K562 (cell line): Measurements from ENCODE around the gene TTC27. TPM values are rescaled to one million over a fixed set of nuclear protein-coding genes. Genes with fewer than 3 reads are reported as not detected.

Source experiments
- BACH1 ChIP-seq: fragments of 200-800 bp; sonication (Bioruptor generic); IDR thresholded peaks from 2 replicates; pipeline ENCODE4 v1.6.1; 2016; ENCODE audit warnings: missing genetic modification characterization, missing compliant biosample characterization
- BMI1 ChIP-seq: fragments of 150-350 bp; IDR thresholded peaks from 2 replicates; pipeline ENCODE4 v1.6.1; 2014; ENCODE audit warnings: low read length
- CREB5 ChIP-seq: fragments of 250-450 bp; sonication (Bioruptor Pico); IDR thresholded peaks from 2 replicates; pipeline ENCODE4 v1.5.0; 2020; ENCODE audit warnings: mild to moderate bottlenecking
- DDX20 ChIP-seq: fragments of 450-650 bp; IDR thresholded peaks from 2 replicates; pipeline ENCODE4 v1.6.1; 2016; ENCODE audit warnings: missing genetic modification characterization, low read depth, mild to moderate bottlenecking, missing compliant biosample characterization, moderate library complexity
- E2F6 ChIP-seq, 2 experiments: IDR thresholded peaks; 2 replicates each; pipeline ENCODE4 v1.6.1; 2011; ENCODE audit warnings: borderline replicate concordance in 1 of 2, control low read depth in 1 of 2, low read depth in 1 of 2, low read length in 1 of 2, mild to moderate bottlenecking in 1 of 2, mixed read lengths in 1 of 2, moderate library complexity in 1 of 2; ENCODE audit not compliant: insufficient read depth in 1 of 2, insufficient read length in 1 of 2, poor library complexity in 1 of 2, severe bottlenecking in 1 of 2; ENCODE audit errors: extremely low read depth in 1 of 2
- HDAC1 ChIP-seq, 2 experiments: fragments of 450-650 bp; IDR thresholded peaks; 2 replicates each; pipeline ENCODE4 v1.6.1; 2016 to 2017; ENCODE audit warnings: inconsistent platforms in 1 of 2, mild to moderate bottlenecking in 1 of 2, moderate library complexity in 1 of 2
- KHSRP ChIP-seq: fragments of 450-650 bp; IDR thresholded peaks from 2 replicates; pipeline ENCODE4 v1.6.1; 2017
- MAZ ChIP-seq, 2 experiments: fragments of 450-650 bp in 1 of 2; sonication (generic) in 1 of 2; formaldehyde crosslinking; IDR thresholded peaks in 1 of 2; conservative IDR thresholded peaks in 1 of 2; 2 replicates each; pipeline versions ENCODE4 v1.4.0 to v1.5.0; 2020; ENCODE audit warnings: mild to moderate bottlenecking in 1 of 2, missing genetic modification reagents in 1 of 2
- MBD1 ChIP-seq: fragments of 250-450 bp; sonication (Bioruptor Pico); IDR thresholded peaks from 2 replicates; pipeline ENCODE4 v1.8.0; 2022; ENCODE audit warnings: inconsistent platforms
- MBD2 ChIP-seq: sonication (generic); IDR thresholded peaks from 2 replicates; pipeline ENCODE4 v1.6.1; 2016; ENCODE audit warnings: low read depth, borderline replicate concordance
- NCOR1 ChIP-seq: fragments of 450-650 bp; IDR thresholded peaks from 2 replicates; pipeline ENCODE4 v1.6.1; 2016; ENCODE audit warnings: mild to moderate bottlenecking, moderate library complexity
- NFIC ChIP-seq: fragments of 450-650 bp; IDR thresholded peaks from 2 replicates; pipeline ENCODE4 v1.6.1; 2017; ENCODE audit warnings: mild to moderate bottlenecking, inconsistent platforms
- POLR2H ChIP-seq: IDR thresholded peaks from 2 replicates; pipeline ENCODE4 v1.6.1; 2016; ENCODE audit warnings: missing genetic modification characterization, low read depth, mild to moderate bottlenecking, control low read depth, missing compliant biosample characterization, moderate library complexity
- RB1 ChIP-seq: fragments of 450-650 bp; IDR thresholded peaks from 2 replicates; pipeline ENCODE4 v1.6.1; 2017; ENCODE audit warnings: low read depth, mild to moderate bottlenecking
- SMAD4 ChIP-seq: fragments of 250-450 bp; sonication (Bioruptor Pico); conservative IDR thresholded peaks from 2 replicates; pipeline ENCODE4 v1.8.0; 2021; ENCODE audit warnings: inconsistent platforms, mild to moderate bottlenecking, moderate library complexity
- SNRNP70 ChIP-seq: fragments of 200-400 bp; formaldehyde crosslinking; optimal IDR thresholded peaks from 2 replicates; pipeline ENCODE3; 2017; ENCODE audit warnings: low read depth, low read length
- SRSF1 ChIP-seq: fragments of 200-400 bp; formaldehyde crosslinking; IDR thresholded peaks from 2 replicates; pipeline ENCODE4 v1.6.1; 2017; ENCODE audit warnings: mild to moderate bottlenecking, low read depth, low read length, moderate library complexity
- SRSF3 ChIP-seq: fragments of 200-400 bp; formaldehyde crosslinking; IDR thresholded peaks from 2 replicates; pipeline ENCODE4 v1.6.1; 2016; ENCODE audit warnings: mild to moderate bottlenecking, low read length, moderate library complexity; ENCODE audit not compliant: insufficient read depth
- ZBTB1 ChIP-seq: sonication (generic); formaldehyde crosslinking; IDR thresholded peaks from 2 replicates; pipeline ENCODE4 v1.8.1; 2023; ENCODE audit warnings: missing genetic modification reagents, low read depth, mild to moderate bottlenecking, borderline replicate concordance
- ZNF785 ChIP-seq: fragments of 250-450 bp; sonication (Bioruptor Pico); IDR thresholded peaks from 2 replicates; pipeline ENCODE4 v1.4.0; 2020; ENCODE audit warnings: mild to moderate bottlenecking
- ZNF79 ChIP-seq: fragments of 250-450 bp; sonication (Bioruptor Pico); IDR thresholded peaks from 2 replicates; pipeline ENCODE4 v1.4.0; 2020; ENCODE audit warnings: low read depth, mild to moderate bottlenecking, moderate library complexity
- polyA plus RNA-seq, 8 experiments: library from polyadenylated mRNA; depleted of rRNA in 4 of 8; stranded (reverse) in 5 of 8; unstranded in 3 of 8; fragments of >200 nt; fragmentation: Nextera tagmentation in 2 of 8; fragmentation: Illumina TruSeq in 1 of 8; extraction: Ambion mirVana in 2 of 8; extraction: Trizol in 1 of 8; gene quantifications; 2 replicates each; pipeline versions ENCODE4 v1.2.1 to v1.2.3, GENCODE V29; 2011 to 2014; ENCODE audit warnings: inconsistent platforms in 1 of 8, missing spikeins in 1 of 8
- total RNA-seq, 7 experiments: library from RNA; depleted of rRNA in 6 of 7; stranded (reverse); fragments of >200 nt in 6 of 7; fragmentation: Illumina TruSeq in 2 of 7; extraction: Trizol in 2 of 7; gene quantifications; 2 replicates each; pipeline versions ENCODE4 v1.2.1 to v1.2.3, GENCODE V29; 2011 to 2021; ENCODE audit warnings: low replicate concordance in 1 of 7
- TF ChIP-seq, protein P1 (sequence below): fragments of 250-450 bp; sonication (Bioruptor Pico); IDR thresholded peaks from 2 replicates; pipeline ENCODE4 v1.4.0; 2020; ENCODE audit warnings: borderline replicate concordance

TTC27 gene
- total and polyA plus RNA-seq, 9 of the 15 experiments (the other 6 are each of a cell fraction or from before 2014, with no cell fraction given), result 44.3 to 93.4 (median 57.3) TPM

DNA sequence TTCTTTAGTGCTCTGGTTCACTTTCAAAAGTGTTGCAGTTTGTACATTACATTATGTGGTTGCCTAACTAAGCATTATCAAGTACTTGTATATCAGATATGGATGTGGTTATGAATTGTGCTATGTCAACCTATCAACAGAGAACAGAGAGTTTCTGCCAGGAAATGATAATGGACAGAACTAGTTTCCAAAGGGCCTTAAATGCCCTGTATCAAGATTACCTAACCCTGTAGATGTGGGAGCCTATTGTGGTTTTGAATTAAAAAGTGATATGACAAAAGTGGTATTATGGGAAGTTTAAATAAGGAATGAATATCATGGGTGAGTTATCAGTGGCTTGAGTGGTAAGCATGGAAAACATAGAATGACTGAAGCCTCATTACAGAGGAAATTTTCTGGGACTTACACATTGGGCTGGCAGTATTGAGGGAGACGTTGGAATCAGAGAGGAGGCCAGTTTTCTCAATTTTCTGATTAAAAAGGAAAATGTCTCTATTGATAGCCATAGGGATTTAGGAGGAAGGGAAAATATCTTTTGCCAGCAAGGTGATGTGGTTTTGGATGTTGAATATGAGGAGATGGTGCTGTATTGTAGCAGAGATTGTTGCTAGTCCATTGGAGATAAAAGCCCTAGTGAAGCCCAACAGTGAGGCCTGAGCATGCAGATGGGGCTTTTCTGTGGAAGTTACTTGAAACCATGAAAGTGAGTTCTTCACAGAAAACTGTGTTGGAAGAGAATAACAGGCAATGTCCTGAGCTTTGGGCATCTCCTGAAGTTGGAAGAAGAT, 140.7 kb downstream of the TTC27 start (continued):
- TF ChIP-seq SRSF1, result no peak
- TF ChIP-seq, protein P1, sequence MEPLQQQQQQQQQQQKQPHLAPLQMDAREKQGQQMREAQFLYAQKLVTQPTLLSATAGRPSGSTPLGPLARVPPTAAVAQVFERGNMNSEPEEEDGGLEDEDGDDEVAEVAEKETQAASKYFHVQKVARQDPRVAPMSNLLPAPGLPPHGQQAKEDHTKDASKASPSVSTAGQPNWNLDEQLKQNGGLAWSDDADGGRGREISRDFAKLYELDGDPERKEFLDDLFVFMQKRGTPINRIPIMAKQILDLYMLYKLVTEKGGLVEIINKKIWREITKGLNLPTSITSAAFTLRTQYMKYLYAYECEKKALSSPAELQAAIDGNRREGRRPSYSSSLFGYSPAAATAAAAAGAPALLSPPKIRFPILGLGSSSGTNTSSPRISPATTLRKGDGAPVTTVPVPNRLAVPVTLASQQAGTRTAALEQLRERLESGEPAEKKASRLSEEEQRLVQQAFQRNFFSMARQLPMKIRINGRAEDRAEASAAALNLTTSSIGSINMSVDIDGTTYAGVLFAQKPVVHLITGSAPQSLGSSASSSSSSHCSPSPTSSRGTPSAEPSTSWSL, result no peak
- no peak for TF ChIP-seq ZNF79
- TF ChIP-seq E2F6 (IDR thresholded peaks at IDR 0.05; ENCODE audit: borderline replicate concordance in 1 of 2, extremely low read depth in 1 of 2, insufficient read depth in 1 of 2, insufficient read length in 1 of 2, low read depth in 1 of 2, low read length in 1 of 2, poor library complexity in 1 of 2, severe bottlenecking in 1 of 2), result no peak
- peak; percentile 39; the same call in 1 of the 2 replicates for TF ChIP-seq DDX20 (tag)
- peak; percentile 13 to 40; a peak in 2 of 4 replicates for TF ChIP-seq MAZ (CRISPR knock-in tag; conservative IDR thresholded peaks at IDR 0.05 in 1 of 2, IDR thresholded peaks at IDR 0.05 in 1 of 2)
- no peak for TF ChIP-seq ZNF785 (CRISPR knock-in tag)
- TF ChIP-seq RB1, result no peak
- peak in 1 of 2 experiments; percentile 78; a peak in 2 of 4 replicates for TF ChIP-seq HDAC1 (IDR thresholded peaks at IDR 0.05)
- TF ChIP-seq SMAD4 (CRISPR knock-in tag), result no peak
- peak; percentile 46; the same call in 1 of the 2 replicates for TF ChIP-seq BACH1 (tag)
- TF ChIP-seq MBD2, result peak; percentile 77; the same call in 1 of the 2 replicates
- TF ChIP-seq BMI1, result no peak
- TF ChIP-seq SNRNP70, result no peak
- peak; percentile 86 for TF ChIP-seq NFIC
- TF ChIP-seq KHSRP, result peak; percentile 84
- TF ChIP-seq SRSF3, result no peak
- peak; percentile 97 for TF ChIP-seq NCOR1
- TF ChIP-seq ZBTB1 (CRISPR knock-in tag), result no peak
- peak; percentile 36; the same call in 1 of the 2 replicates for TF ChIP-seq POLR2H
- TF ChIP-seq CREB5 (CRISPR knock-in tag), result no peak
- TF ChIP-seq MBD1 (CRISPR knock-in tag), result no peak
